Measurements from ENCODE around the gene ACD. TPM values are rescaled to one million over a fixed set of nuclear protein-coding genes. Genes with fewer than 3 reads are reported as not detected.

ACD gene
- total and polyA plus RNA-seq, 2 donors (not counting 1 experiment from before 2014, with no cell fraction given): 47.6 to 71.4 TPM

DNA sequence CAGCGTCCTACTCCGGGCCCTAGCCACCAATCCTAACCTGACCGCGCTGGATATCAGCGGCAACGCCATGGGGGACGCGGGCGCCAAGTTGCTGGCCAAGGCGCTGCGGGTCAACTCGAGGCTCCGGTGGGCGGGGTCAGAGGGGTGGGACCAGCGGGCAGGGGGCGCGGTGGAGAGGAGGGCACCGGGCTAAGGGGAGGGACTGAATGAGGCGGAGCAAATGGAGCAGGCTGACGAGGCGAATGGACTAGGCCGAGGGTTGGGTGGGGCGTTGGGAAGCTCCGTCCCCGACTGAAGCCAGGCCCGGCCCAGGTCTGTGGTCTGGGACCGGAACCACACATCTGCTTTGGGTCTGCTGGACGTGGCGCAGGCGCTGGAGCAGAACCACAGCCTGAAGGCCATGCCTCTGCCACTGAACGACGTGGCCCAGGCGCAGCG, 10.5 kb downstream of the ACD start:
- Mint-ChIP-seq H3K4me1 (peaks cover 18% of the 10 kb centered on the region), H3K27ac (no peak overlapping the region), H3K4me3 (no peak overlapping the region), H3K27me3 (no peaks in the 10 kb centered on the region), H3K9me3 (ENCODE audit: insufficient read depth) (no peaks in the 10 kb centered on the region)
- H3K27me3 ChIP-seq (replicated peaks in 1 of 4; ENCODE audit: control extremely low read depth in 1 of 4, control insufficient read depth in 3 of 4, insufficient read depth in 4 of 4, low read length in 3 of 4): no peaks in the 10 kb centered on the region
- no peak overlapping the region for H3K4me2 ChIP-seq (replicated peaks; ENCODE audit: low read depth, low read length, poor library complexity, severe bottlenecking)
- no peak overlapping the region for H2AFZ ChIP-seq (ENCODE audit: insufficient read depth, low read depth, low read length, poor library complexity, severe bottlenecking)
- H3K9me3 ChIP-seq (ENCODE audit: control extremely low read depth in 1 of 3, control insufficient read depth in 2 of 3, insufficient read depth in 1 of 3, low read length in 2 of 3): no peaks in the 10 kb centered on the region
- peaks cover 54% of the 10 kb centered on the region for H3K79me2 ChIP-seq (ENCODE audit: control insufficient read depth, insufficient read depth, low read length)
- no peak for ATAC-seq (ENCODE audit: low read depth)
- intact Hi-C loops (cut with micrococcal nuclease): no loop called here
- peaks cover 0 to 62% of the 10 kb centered on the region in 2 experiments for H3K36me3 ChIP-seq (replicated peaks in 1 of 2; ENCODE audit: control extremely low read depth in 1 of 2, control insufficient read depth in 1 of 2, extremely low read depth in 1 of 2, insufficient read depth in 2 of 2, low read length in 1 of 2)
- DNase-seq: no peak
- no peak overlapping the region for H3K27ac ChIP-seq (ENCODE audit: low read length in 2 of 2)
- 94% methylated on average over 29 of the region's 34 CpGs for WGBS (ENCODE audit: insufficient coverage)
- POLR2A ChIA-PET: interaction anchor here (1.8 kb wide), 1 partner anchor 8 kb away, joined by 6 read pairs; no protein-coding TSS in a partner anchor
- CTCF ChIA-PET: no interaction called here
- no peak overlapping the region for H3K4me3 ChIP-seq (ENCODE audit: control extremely low read depth in 1 of 5, extremely low read depth in 1 of 5, insufficient read depth in 1 of 5, low read depth in 2 of 5, low read length in 4 of 5)
- H4K20me1 ChIP-seq (ENCODE audit: control insufficient read depth, insufficient read depth, low read length, poor library complexity, severe bottlenecking): peaks cover 46% of the 10 kb centered on the region
- peaks cover 10 to 16% of the 10 kb centered on the region in 2 donors for H3K4me1 ChIP-seq (ENCODE audit: control insufficient read depth in 2 of 2, insufficient read depth in 2 of 2, low read length in 2 of 2)
- no peak for TF ChIP-seq EZH2 (IDR thresholded peaks at IDR 0.05; ENCODE audit: borderline replicate concordance, insufficient read depth, low read depth, low read length, poor library complexity, severe bottlenecking)
- TF ChIP-seq, protein P1, sequence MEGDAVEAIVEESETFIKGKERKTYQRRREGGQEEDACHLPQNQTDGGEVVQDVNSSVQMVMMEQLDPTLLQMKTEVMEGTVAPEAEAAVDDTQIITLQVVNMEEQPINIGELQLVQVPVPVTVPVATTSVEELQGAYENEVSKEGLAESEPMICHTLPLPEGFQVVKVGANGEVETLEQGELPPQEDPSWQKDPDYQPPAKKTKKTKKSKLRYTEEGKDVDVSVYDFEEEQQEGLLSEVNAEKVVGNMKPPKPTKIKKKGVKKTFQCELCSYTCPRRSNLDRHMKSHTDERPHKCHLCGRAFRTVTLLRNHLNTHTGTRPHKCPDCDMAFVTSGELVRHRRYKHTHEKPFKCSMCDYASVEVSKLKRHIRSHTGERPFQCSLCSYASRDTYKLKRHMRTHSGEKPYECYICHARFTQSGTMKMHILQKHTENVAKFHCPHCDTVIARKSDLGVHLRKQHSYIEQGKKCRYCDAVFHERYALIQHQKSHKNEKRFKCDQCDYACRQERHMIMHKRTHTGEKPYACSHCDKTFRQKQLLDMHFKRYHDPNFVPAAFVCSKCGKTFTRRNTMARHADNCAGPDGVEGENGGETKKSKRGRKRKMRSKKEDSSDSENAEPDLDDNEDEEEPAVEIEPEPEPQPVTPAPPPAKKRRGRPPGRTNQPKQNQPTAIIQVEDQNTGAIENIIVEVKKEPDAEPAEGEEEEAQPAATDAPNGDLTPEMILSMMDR (IDR thresholded peaks at IDR 0.05): no peak
- no peak overlapping the region for H3K9ac ChIP-seq (ENCODE audit: low read length)

- H3K36me3 ChIP-seq (replicated peaks in 1 of 2; ENCODE audit: control extremely low read depth in 1 of 2, control insufficient read depth in 1 of 2, extremely low read depth in 1 of 2, insufficient read depth in 2 of 2, low read length in 1 of 2): peaks cover 0 to 56% of the 10 kb centered on the region in 2 experiments
- H3K9ac ChIP-seq (ENCODE audit: low read length): no peak overlapping the region
- H3K27me3 ChIP-seq (replicated peaks in 1 of 4; ENCODE audit: control extremely low read depth in 1 of 4, control insufficient read depth in 3 of 4, insufficient read depth in 4 of 4, low read length in 3 of 4): no peaks in the 10 kb centered on the region
- TF ChIP-seq, protein P1 (IDR thresholded peaks at IDR 0.05): no peak
- TF ChIP-seq EZH2 (IDR thresholded peaks at IDR 0.05; ENCODE audit: borderline replicate concordance, insufficient read depth, low read depth, low read length, poor library complexity, severe bottlenecking): no peak
- ChIA-PET POLR2A (interaction anchor here (1.8 kb wide), 1 partner anchor 9 kb away, joined by 6 read pairs; no protein-coding TSS in a partner anchor), CTCF (interaction anchor here (0.7 to 8.4 kb wide), 3 partner anchors 87 to 233 kb away, joined by 4 to 220 read pairs (median 4); partner anchors contain the start of gene CTCF)
- no peak overlapping the region for H2AFZ ChIP-seq (ENCODE audit: insufficient read depth, low read depth, low read length, poor library complexity, severe bottlenecking)
- H3K4me2 ChIP-seq (replicated peaks; ENCODE audit: low read depth, low read length, poor library complexity, severe bottlenecking): no peak overlapping the region
- H3K4me1 Mint-ChIP-seq: peaks cover 20% of the 10 kb centered on the region
- no peaks in the 10 kb centered on the region for H3K27me3 Mint-ChIP-seq
- no peak overlapping the region for H3K27ac ChIP-seq (ENCODE audit: low read length in 2 of 2)
- DNase-seq (no peak), ATAC-seq (ENCODE audit: low read depth) (no peak)
- H3K4me3 Mint-ChIP-seq: no peak overlapping the region
- intact Hi-C loops (cut with micrococcal nuclease): no loop called here
- no peaks in the 10 kb centered on the region for H3K9me3 ChIP-seq (ENCODE audit: control extremely low read depth in 1 of 3, control insufficient read depth in 2 of 3, insufficient read depth in 1 of 3, low read length in 2 of 3)
- H4K20me1 ChIP-seq (ENCODE audit: control insufficient read depth, insufficient read depth, low read length, poor library complexity, severe bottlenecking): peaks cover 39% of the 10 kb centered on the region
- peaks cover 61% of the 10 kb centered on the region for H3K79me2 ChIP-seq (ENCODE audit: control insufficient read depth, insufficient read depth, low read length)
- H3K27ac Mint-ChIP-seq: no peak overlapping the region
- peaks cover 12 to 20% of the 10 kb centered on the region in 2 donors for H3K4me1 ChIP-seq (ENCODE audit: control insufficient read depth in 2 of 2, insufficient read depth in 2 of 2, low read length in 2 of 2)
- H3K9me3 Mint-ChIP-seq (ENCODE audit: insufficient read depth): no peaks in the 10 kb centered on the region
- H3K4me3 ChIP-seq (ENCODE audit: control extremely low read depth in 1 of 5, extremely low read depth in 1 of 5, insufficient read depth in 1 of 5, low read depth in 2 of 5, low read length in 4 of 5): no peak overlapping the region
- WGBS (ENCODE audit: insufficient coverage): 99% methylated on average over 26 of the region's 35 CpGs
Measured at GRCh38 chr16:67648764-67649407, 11.2 kb downstream of the ACD start.
